ENCODE data around the gene ZMIZ1. TPM values are rescaled to one million over a fixed set of nuclear protein-coding genes. Genes with fewer than 3 reads are reported as not detected.
A peak's percentile ranks its signal among the peaks of the same experiment; 100 is the strongest.

Gene ZMIZ1
- total and polyA plus RNA-seq, 2 experiments from 2014 or later: 9.2 to 30.9 TPM

DNA sequence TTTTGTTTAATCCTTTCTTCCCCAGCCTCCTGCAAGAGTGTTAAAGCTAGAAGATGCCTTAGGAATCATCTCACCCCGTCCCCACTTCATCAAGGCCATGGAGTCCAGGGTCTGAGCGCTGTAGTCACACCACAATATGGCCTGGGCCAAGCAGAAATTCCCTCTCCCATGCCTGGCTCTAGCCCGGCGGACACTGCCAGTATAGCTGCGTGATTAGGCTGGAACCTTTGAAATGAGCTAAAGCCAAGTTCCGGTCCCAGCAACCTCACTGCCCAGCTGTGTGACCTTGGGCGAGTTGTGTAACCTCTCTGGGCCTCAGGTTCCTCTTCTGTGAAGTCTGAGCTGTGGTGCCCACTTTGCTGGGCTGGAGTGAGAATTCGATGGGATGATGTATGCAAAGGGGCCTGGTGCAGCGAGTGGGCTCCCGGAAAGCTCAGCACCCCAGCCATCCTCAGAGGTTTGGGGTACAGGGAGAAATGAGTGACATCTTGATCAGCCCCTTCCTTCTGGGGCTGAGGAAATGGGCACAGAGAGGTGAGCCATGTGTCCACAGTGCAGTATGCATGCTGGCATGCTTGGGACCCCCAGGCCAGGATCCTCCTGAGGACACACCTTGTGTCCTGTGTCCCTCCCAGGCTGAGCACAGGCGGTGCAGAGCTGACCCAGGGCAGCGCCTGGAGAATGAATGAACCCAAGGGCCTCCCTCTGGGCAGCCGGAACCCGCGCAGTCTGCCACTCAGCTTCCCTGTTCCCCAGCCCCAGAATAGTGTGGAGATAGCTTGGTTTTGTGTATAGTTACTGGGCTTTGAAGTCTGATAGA, 118.6 kb downstream of the ZMIZ1 start:
- no peak overlapping the region for H3K4me2 ChIP-seq
- peaks cover 12% of the 10 kb centered on the region for H3K4me1 ChIP-seq (ENCODE audit: insufficient read depth)
- H3K36me3 ChIP-seq (ENCODE audit: insufficient read depth): no peaks in the 10 kb centered on the region
- Mint-ChIP-seq H3K36me3 (ENCODE audit: low read depth) (peaks cover 9% of the 10 kb centered on the region; the same call in 1 of the 3 replicates), H3K4me1 (peaks cover 46% of the 10 kb centered on the region), H3K27me3 (ENCODE audit: insufficient read depth, low read depth, poor library complexity) (peaks cover 10% of the 10 kb centered on the region), H3K4me3 (no peak overlapping the region), H3K9me3 (no peaks in the 10 kb centered on the region), H3K27ac (peak overlapping the region; percentile 52; the same call in 1 of the 2 replicates)
- H3F3A ChIP-seq (replicated peaks; ENCODE audit: low read depth): no peaks in the 10 kb centered on the region
- DNase-seq (ENCODE audit: low spot score) (no peak), ATAC-seq (no peak)
- no peak overlapping the region for H3K27ac ChIP-seq (ENCODE audit: low read depth)
- H3K9me2 ChIP-seq (ENCODE audit: insufficient read depth): no peaks in the 10 kb centered on the region
- no peak overlapping the region for H2AFZ ChIP-seq
- no peak for TF ChIP-seq NANOG (IDR thresholded peaks at IDR 0.05; ENCODE audit: borderline replicate concordance)
- TF ChIP-seq JUNB (IDR thresholded peaks at IDR 0.05; ENCODE audit: unreplicated experiment): no peak
- TF ChIP-seq, protein P1, sequence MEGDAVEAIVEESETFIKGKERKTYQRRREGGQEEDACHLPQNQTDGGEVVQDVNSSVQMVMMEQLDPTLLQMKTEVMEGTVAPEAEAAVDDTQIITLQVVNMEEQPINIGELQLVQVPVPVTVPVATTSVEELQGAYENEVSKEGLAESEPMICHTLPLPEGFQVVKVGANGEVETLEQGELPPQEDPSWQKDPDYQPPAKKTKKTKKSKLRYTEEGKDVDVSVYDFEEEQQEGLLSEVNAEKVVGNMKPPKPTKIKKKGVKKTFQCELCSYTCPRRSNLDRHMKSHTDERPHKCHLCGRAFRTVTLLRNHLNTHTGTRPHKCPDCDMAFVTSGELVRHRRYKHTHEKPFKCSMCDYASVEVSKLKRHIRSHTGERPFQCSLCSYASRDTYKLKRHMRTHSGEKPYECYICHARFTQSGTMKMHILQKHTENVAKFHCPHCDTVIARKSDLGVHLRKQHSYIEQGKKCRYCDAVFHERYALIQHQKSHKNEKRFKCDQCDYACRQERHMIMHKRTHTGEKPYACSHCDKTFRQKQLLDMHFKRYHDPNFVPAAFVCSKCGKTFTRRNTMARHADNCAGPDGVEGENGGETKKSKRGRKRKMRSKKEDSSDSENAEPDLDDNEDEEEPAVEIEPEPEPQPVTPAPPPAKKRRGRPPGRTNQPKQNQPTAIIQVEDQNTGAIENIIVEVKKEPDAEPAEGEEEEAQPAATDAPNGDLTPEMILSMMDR (conservative IDR thresholded peaks at IDR 0.05; ENCODE audit: low read depth in 2 of 2): no peak
- no peak for TF ChIP-seq ZNF331 (CRISPR knock-in tag; IDR thresholded peaks at IDR 0.05; ENCODE audit: low read depth)
- TF ChIP-seq EZH2phosphoT487 (IDR thresholded peaks at IDR 0.05; ENCODE audit: unreplicated experiment): no peak
- TF ChIP-seq STAT1 (IDR thresholded peaks at IDR 0.05; ENCODE audit: unreplicated experiment): no peak
- H4K20me1 ChIP-seq (replicated peaks; ENCODE audit: insufficient read depth): no peaks in the 10 kb centered on the region; the same call in 1 of the 2 replicates
- H3K79me2 ChIP-seq (replicated peaks; ENCODE audit: insufficient read depth): peaks cover 6% of the 10 kb centered on the region; the same call in 1 of the 2 replicates
- no peak overlapping the region for H3K4me3 ChIP-seq
- no peaks in the 10 kb centered on the region for H3K27me3 ChIP-seq (ENCODE audit: insufficient read depth)

DNA sequence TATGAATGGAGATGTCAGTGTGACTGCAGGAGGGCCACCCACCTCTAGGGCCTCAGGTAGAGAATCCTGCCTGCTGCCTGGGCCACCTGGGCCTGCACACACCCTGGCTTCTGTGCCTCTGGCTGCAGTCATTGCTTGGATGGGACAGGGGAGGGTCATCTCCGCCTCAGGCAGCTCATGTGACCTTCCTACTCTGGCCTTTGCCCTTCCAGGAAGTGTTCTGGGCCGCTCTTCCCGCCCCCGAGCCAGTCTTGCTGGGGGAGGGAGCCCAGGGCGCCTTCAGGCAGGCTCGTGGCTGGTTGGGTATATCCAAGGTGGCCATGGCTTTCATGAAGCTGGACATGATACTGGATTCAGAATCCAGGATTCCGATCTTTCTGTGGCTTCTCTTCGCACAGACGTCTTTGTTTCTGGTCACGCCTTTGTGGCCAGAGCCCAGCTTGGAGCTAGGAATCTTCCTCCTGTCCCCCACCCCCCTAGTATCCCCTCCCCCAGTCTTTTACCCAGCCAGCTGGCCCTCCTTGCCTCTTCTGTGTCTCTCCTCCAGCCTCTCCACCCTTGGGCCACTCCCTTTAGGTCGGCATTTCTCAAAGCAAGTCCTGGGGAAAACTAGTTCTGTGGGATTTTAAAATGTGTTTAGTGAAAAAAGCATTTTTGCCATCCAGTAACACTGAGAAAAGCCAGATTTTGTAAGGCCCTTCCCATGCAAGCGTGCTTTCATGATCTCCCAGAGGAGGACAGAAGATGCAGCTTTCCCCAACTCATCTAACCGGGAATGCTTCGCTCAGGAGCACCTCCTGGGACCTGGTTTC, 119.6 kb downstream of the ZMIZ1 start:
- Mint-ChIP-seq H3K36me3 (ENCODE audit: low read depth) (peaks cover 6% of the 10 kb centered on the region; the same call in 1 of the 3 replicates), H3K4me1 (peaks cover 42% of the 10 kb centered on the region), H3K9me3 (no peaks in the 10 kb centered on the region), H3K27ac (no peak overlapping the region), H3K4me3 (no peak overlapping the region), H3K27me3 (ENCODE audit: insufficient read depth, low read depth, poor library complexity) (peaks cover 8% of the 10 kb centered on the region)
- no peaks in the 10 kb centered on the region for H3K9me2 ChIP-seq (ENCODE audit: insufficient read depth)
- H3K36me3 ChIP-seq (ENCODE audit: insufficient read depth): no peaks in the 10 kb centered on the region
- DNase-seq (ENCODE audit: low spot score) (no peak), ATAC-seq (no peak; the same call in 2 of the 3 replicates)
- no peaks in the 10 kb centered on the region; the same call in 1 of the 2 replicates for H4K20me1 ChIP-seq (replicated peaks; ENCODE audit: insufficient read depth)
- H3K4me1 ChIP-seq (ENCODE audit: insufficient read depth): peaks cover 12% of the 10 kb centered on the region
- no peak overlapping the region for H2AFZ ChIP-seq
- no peaks in the 10 kb centered on the region for H3F3A ChIP-seq (replicated peaks; ENCODE audit: low read depth)
- no peak overlapping the region for H3K27ac ChIP-seq (ENCODE audit: low read depth)
- TF ChIP-seq EZH2 (IDR thresholded peaks at IDR 0.05; ENCODE audit: low read depth, unreplicated experiment) (no peak), POLR2AphosphoS5 (IDR thresholded peaks at IDR 0.05; ENCODE audit: low read depth) (no peak)
- TF ChIP-seq, protein P2, sequence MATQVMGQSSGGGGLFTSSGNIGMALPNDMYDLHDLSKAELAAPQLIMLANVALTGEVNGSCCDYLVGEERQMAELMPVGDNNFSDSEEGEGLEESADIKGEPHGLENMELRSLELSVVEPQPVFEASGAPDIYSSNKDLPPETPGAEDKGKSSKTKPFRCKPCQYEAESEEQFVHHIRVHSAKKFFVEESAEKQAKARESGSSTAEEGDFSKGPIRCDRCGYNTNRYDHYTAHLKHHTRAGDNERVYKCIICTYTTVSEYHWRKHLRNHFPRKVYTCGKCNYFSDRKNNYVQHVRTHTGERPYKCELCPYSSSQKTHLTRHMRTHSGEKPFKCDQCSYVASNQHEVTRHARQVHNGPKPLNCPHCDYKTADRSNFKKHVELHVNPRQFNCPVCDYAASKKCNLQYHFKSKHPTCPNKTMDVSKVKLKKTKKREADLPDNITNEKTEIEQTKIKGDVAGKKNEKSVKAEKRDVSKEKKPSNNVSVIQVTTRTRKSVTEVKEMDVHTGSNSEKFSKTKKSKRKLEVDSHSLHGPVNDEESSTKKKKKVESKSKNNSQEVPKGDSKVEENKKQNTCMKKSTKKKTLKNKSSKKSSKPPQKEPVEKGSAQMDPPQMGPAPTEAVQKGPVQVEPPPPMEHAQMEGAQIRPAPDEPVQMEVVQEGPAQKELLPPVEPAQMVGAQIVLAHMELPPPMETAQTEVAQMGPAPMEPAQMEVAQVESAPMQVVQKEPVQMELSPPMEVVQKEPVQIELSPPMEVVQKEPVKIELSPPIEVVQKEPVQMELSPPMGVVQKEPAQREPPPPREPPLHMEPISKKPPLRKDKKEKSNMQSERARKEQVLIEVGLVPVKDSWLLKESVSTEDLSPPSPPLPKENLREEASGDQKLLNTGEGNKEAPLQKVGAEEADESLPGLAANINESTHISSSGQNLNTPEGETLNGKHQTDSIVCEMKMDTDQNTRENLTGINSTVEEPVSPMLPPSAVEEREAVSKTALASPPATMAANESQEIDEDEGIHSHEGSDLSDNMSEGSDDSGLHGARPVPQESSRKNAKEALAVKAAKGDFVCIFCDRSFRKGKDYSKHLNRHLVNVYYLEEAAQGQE (IDR thresholded peaks at IDR 0.05; ENCODE audit: unreplicated experiment): no peak
- H3K79me2 ChIP-seq (replicated peaks; ENCODE audit: insufficient read depth): peaks cover 5% of the 10 kb centered on the region; the same call in 1 of the 2 replicates
- no peak overlapping the region for H3K4me3 ChIP-seq
- H3K27me3 ChIP-seq (ENCODE audit: insufficient read depth): no peaks in the 10 kb centered on the region
- no peak overlapping the region for H3K4me2 ChIP-seq

Data from GM23338 (cell line).